GM12872 (cell line): ENCODE data around the gene XRCC3.

Source experiments
- TF ChIP-seq, protein P1 (sequence below): IDR thresholded peaks from 3 replicates; pipeline ENCODE4 v1.5.1; 2011; ENCODE audit warnings: low read depth, mild to moderate bottlenecking, low read length, moderate library complexity; ENCODE audit not compliant: insufficient read depth

Gene XRCC3

DNA sequence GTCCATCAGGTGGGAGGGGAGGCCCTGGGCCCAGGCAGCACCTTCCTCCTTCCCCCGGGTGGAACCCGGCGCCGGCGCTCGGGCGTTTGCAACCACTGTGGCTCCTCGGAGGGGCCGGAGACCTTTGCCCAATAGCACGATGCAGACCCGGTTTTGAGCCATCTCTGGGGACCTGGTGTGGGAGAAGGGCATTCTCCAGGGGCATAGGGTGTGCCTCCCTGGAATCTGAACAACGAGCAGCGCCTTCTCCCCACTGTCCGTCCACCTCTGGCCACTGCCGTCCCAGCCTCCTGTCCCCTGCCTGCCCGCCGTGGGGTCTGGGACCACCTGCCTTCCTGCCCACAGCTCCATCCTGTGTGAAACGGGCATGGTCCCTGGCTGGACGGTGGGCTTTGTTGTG, 12.9 kb upstream of the XRCC3 start:
- TF ChIP-seq, protein P1, sequence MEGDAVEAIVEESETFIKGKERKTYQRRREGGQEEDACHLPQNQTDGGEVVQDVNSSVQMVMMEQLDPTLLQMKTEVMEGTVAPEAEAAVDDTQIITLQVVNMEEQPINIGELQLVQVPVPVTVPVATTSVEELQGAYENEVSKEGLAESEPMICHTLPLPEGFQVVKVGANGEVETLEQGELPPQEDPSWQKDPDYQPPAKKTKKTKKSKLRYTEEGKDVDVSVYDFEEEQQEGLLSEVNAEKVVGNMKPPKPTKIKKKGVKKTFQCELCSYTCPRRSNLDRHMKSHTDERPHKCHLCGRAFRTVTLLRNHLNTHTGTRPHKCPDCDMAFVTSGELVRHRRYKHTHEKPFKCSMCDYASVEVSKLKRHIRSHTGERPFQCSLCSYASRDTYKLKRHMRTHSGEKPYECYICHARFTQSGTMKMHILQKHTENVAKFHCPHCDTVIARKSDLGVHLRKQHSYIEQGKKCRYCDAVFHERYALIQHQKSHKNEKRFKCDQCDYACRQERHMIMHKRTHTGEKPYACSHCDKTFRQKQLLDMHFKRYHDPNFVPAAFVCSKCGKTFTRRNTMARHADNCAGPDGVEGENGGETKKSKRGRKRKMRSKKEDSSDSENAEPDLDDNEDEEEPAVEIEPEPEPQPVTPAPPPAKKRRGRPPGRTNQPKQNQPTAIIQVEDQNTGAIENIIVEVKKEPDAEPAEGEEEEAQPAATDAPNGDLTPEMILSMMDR = no peak

- TF ChIP-seq, protein P1 = no peak
Measured at GRCh38 chr14:103727313-103727980, 12.2 kb upstream of the XRCC3 start.

GRCh38 chr14:103726474-103726873, 11.2 kb upstream of the XRCC3 start:
- TF ChIP-seq, protein P1 = no peak

DNA sequence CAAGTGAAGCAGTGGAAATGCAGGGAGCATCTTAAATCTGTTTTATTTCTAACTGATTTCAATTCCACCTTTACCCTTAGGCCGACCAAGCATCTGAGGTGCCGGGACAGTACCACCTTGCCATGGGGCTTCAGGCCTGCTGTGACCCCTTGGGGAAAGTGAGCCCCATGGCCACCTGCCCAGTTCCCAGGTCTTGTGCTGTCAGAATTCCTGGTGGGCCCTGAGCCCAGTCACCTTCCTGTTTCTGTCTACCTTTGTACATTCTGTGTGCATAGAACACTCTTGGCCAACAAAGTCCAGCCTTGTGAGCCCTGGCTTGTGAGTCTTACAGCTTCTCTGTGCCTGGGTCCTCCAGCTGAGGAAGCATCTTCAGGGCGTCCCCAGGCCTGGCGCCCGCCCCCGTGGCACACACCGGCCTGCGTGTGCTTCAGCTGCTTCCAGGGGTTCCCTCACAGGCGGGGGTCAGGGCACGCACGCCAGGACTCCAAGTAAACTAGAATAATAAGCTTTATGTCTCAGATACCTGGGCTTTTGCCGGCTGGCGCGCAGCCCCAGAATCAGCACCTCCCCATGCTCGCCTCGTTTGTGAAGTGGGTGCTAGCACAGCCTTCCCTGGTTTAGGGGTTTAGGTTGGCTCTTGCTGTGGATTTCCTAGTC, 10.6 kb upstream of the XRCC3 start:
- TF ChIP-seq, protein P1 = no peak

GRCh38 chr14:103725001-103725682, 9.9 kb upstream of the XRCC3 start:
- TF ChIP-seq, protein P1 = no peak

GRCh38 chr14:103724116-103724515, 8.9 kb upstream of the XRCC3 start:
- TF ChIP-seq, protein P1 = no peak

- TF ChIP-seq, protein P1 = no peak
Measured at GRCh38 chr14:103723748-103724081, 8.5 kb upstream of the XRCC3 start.
